ENCODE results near the gene KPNA1.
A peak's percentile ranks its signal among the peaks of the same experiment; 100 is the strongest.

Gene KPNA1

DNA sequence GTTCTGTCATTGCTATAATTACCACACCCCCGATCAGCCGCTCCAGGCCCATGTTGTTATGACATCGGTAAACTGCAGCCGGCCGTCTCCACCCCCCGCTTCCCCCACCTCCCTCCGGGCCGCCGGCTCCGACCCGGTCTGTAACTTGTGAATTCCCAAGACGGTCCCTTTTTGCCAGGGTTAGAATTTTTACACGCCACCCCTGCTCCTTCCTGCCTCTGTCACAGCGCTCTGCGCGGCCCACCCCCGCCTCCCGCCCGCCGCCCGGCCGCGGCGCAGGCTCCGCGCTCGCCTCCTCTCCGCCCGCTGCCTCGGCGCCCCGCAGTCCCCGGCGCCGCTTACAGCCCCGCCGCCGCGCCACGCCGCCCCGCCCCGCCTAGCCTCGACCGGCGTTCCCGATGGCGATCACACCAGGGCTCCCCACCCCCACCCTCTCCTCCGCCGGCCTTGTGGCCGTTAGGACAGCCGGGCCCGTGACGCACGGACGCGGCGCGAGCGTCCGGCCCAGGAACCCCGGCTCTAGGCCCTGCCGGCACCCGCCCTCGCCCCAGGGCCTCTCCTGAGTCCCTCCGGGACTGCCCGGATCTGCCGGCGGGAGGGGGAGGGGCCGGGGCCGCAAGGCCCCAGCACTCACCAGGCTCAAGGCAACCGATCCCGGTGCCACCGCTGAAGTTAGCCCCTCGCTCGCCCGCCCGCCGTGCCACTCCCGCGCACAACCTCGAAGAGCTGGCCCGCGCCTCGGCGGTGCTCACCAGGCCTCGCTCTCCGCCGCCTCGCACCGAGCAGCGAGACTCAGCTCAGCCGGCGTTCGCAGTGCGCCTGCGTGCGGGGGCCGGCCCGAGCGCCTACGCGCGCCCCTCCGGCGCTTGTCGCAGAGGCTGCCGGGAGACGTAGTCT lies at the start of gene KPNA1:
Gene KPNA1 (minus strand): TSS at position 817 of the 897 bp plus-strand sequence. CDS start 18,374 bp downstream, outside the sequence.
- peak in 55 of 56 donors; percentile 20 to 91 (median 76) for DNase-seq

DNA sequence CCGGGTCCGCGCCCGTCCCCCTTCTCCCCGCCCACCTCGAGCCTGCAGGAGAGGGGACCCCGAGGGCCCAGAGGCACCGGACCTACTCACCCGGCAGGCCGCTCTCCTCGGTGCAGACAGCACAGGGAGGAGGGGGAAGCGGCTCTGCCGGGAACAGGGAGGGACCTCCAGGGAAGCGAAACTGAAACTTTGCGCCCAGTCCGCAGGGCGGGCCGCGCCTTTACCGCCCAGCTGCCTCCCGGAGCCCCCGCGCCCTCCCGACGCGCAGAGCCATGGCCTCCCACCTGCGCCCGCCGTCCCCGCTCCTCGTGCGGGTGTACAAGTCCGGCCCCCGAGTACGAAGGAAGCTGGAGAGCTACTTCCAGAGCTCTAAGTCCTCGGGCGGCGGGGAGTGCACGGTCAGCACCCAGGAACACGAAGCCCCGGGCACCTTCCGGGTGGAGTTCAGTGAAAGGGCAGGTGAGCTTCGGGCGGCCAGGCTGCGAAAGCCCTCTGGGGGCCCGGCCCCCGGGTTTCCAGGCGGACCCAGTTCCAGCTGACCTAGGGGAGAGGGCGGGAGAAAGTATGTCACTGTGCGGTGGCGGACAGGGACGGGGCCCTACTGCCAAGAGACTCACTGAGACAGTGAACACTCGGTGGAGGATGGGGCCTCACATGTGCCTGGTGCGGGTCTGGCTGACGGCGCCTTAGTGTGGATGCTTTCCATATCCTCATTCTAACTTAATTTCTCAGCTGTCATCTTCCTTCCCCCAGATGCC lies 49.6 kb upstream of the KPNA1 start, which contains the start of the genes DTX3L and PARP9:
Gene DTX3L (plus strand): TSS at position 184 of the 758 bp plus-strand sequence. CDS start 89 bp downstream, at position 273.
Gene PARP9 (minus strand): TSS at position 146 of the 758 bp plus-strand sequence. CDS start 4,680 bp downstream, outside the sequence.
- peak in 51 of 56 donors; percentile 6 to 76 (median 48) for DNase-seq

DNA sequence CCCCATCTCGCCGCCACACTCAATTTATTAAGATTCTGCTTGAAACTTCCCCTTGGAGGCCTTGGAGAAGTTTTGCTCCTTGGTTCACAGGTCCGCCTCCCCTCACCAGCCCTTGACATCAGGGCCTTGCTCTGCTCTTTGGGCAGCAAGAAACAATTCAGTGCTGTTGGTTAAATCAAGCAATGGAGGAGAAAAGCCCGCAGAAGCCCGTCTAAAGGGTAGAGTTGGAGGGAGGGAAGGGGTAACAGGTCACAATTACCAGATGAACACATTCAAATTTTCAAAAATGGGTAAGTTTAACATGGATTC lies 48.9 kb upstream of the KPNA1 start:
- DNase-seq: peak in 3 of 56 donors; percentile 1 to 3 (median 3)

DNA sequence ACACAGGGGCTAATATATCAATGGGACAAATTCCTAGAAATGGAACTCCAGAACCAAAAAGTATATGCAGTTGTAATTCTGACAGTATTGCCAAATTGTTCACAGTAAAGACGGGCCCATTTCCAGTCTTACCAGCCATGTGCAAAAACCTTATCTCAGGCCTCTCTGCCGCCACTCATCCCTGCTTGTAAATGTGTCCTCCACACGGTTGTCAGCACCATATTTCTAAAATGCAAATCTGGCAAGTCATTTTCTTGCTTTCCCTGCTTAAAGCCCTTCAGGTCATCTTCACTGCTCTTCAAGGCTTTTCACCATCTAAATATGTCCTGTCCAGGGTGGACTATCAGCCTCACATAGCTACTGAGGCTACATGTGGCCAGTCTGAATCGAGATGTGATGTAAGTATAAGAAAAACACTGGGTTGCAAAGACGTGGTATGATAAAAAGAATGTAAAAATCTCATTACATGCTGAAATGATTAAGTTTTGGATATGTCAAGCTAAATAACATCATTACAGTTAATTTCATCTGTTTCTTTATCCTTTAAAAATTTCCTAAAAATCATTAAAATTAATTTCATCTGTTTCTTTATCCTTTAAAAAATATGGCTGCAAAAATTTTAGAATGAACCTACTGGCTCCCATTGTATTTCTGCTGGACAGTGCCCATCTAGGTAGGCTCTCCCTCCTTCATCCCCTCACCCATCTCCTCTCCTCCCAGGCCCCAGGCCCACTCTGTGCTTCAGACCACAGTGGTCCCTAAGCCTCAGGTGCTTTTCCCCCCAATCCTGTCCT lies 48.4 kb upstream of the KPNA1 start:
- no peak for DNase-seq

DNA sequence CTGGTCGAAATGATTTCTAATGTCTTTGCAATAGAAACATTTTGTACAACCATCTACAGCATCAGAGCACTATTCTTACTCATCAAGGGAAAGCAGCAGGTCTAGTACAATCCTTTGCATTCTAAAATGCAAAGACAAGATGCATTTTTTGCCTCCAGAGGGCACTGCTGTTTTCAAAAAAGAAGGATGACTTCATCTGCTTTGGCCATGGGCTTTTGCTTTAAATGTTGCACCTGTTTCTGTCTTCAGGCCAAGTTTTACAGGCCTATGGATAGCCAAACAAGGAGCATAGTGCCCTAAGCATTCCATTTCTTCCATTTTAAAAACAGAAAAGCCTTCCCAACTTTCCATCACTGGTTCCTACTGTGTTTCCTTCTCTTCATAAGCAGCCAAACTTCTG lies 45.9 kb upstream of the KPNA1 start:
- DNase-seq: peak in 4 of 56 donors; percentile 1 to 6 (median 4)

DNA sequence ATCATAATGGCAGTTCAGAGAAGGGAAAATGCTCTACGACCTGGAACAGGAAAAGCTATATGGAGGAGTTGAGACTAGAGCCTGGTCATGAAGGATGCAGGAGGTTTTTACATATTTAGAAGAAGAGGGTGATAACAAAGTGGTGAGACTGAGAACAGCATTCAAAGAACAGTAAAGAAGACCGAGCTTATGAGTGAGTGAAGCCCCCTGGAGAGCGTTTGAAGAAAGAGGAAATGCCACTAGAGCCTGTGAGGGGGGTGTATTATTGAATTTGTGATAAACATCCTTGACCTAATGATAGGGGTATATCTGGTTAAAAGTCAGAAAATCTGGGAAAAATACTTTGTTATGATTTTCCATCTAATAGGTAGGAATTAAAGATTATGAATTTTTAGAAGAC lies 45.2 kb upstream of the KPNA1 start:
- DNase-seq: no peak

DNA sequence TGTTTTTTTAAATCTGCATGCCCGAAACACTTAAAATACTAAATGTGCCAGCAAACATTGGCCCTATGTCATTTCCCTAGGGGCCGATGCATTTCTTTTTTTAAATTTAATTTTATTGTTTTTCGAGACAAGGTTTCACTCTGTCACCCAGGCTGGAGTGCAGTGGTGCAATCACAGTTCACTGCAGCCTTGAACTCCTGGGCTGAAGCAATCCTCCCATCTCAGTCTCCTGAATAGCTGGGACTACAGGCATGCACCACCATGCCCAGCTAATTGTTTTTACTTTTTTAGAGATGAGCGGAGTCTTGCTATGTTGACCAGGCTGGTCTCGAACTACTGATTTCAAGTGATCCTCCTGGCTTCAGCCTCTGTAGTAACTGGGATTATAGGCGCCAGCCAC lies 43.9 kb upstream of the KPNA1 start:
- DNase-seq: no peak

DNA sequence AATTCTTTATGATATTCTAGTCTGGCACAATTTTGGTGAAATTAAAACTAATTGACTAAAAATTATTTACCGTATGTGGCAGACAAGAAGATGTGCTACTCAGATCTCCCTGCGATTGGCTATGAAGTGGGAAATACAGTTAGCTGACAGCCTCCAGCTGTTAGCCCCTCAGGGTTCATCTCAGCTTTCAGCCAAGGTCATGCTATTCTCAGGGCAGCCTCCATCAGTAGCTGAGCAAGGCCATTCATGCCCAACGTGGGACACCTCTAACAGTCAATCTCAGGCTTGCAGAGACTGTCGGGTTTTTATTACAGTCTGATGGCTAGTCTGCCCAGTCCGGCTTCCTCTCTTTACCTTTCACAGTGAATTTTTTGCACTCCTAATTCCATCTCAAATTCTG lies 42.6 kb upstream of the KPNA1 start:
- DNase-seq: no peak

DNA sequence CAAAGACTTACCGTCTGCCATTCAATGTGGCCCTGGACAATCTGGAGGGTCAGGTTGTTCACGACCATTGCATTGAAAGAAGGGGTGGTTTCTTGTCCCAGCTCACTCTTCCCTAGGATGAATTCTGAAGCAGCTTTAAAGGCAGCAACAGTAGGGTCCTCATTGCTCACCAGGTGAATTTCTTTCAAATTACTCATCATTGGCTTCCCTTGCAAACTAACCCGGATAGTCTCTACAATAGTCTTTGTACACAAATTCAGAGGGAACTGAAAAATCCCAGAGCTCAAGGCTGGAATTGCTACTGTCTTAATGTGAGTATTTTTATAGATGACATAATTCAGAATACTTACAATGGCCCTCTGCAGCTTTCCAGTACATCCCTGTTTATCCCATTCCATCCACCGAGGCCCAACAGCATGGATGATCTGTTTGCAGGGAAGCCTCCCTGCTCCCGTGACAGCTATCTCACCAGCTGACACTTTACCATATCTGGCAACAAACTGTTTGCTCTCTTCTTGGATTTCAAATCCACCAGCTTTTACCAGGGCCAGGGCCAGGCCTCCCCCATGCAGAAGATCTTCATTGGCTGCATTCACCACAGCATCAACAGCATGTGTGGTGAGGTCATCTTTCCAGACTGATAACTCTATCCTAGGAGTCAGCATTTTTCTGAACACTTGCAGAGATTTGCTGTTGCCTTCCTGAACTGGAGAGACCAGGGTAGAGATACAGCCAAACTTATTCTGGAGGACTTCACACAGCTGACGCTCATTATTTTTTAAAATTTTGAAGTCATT lies 40.7 kb upstream of the KPNA1 start:
- DNase-seq: no peak

DNA sequence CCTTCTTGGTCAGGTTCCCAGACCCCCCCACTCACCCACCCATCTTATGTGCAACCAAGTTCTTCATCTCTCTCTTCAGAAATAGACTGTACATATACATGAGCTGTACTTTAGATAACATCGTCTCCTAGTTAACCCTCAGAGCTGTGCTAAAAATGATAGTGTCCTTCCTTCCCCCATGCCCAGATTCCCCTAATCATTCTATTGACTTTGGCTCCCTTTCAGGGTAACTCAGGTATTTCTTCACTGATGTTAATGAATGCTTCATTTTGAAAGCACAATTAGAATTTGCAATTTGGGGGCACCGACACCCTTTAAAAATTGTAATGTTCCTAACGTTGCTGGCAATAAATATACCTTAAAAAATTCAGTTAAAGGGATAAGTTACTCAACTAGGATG lies 38.4 kb upstream of the KPNA1 start:
- DNase-seq: no peak

DNA sequence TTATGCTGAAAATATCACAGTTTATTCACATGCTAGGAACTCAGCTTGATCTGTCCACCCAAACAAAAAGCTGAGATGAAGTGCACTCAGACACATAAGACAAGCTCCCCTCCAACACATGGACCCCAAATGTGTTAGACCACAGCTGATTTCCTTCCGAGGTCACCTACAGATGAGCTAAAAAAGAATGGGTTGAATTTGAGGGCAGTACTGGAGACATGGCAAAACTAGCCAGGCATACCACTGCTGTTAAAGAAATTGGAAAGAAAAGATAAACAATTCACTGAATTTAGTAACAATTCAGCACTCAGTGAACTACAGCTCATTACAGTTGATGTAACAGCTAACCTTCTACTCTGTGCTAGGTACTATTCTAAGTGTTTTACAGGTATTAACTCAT lies 33.9 kb upstream of the KPNA1 start:
- no peak for DNase-seq

DNA sequence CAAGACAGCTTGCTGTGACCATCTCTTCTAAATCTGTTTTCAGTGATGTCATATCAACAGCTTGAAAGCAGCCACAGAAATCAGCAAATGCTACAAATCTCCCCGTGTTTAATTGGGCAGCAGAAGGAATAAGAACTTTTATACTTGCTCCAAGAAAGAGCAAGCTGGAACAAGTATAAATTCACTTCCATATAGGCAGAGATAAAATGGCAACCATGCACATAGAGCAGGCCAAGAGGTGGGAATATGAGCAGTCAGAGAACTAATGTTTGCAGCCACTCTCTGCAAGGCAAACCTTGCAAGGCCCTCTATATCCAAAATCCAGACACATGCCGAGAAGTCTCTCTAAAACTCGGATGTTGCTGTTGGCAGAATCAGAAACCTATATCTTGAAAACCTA lies 33.3 kb upstream of the KPNA1 start:
- DNase-seq: no peak

DNA sequence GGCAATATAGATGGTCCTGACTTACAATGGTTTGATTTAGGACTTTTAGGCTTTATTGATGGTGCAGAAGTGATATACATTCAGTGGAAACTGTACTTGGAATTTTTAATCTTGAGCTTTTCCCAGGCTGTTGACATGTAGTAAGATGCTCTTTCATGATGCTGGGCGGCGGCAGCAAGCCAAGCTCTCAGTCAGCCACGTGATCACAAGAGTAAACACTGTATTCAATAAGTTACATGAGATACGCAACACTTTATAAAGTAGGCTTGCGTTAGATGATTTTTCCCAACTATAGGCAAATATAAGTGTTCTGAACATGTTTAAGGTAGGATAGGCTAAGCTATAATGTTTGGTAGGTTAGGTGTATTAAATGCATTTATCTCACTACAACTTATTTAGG lies 31.4 kb upstream of the KPNA1 start:
- DNase-seq: no peak

DNA sequence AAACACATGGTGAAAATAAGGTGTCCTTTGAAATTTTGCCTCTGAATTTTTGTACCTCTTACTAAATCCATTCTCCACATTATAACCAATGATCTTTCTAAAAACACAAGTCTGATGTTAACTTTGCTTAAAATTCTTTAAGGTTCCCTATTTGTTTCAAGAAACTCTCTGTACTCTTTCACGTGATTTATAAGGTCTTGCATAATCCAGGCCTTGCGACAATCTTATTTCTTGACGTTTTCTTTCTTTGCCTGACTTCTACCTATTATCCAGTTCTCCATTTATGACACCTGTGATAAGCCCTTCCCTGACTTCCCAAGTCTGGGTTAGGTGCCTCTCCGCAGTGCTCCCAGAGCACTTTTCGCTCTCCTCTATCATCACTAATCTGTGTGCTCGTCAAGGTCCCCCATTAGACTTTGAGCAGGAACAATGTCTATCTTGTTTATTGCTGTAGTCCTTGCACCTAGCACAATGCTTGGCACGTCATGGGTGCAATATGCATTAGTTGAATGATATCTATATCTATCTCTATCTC lies 24.3 kb upstream of the KPNA1 start:
- no peak for DNase-seq

DNA sequence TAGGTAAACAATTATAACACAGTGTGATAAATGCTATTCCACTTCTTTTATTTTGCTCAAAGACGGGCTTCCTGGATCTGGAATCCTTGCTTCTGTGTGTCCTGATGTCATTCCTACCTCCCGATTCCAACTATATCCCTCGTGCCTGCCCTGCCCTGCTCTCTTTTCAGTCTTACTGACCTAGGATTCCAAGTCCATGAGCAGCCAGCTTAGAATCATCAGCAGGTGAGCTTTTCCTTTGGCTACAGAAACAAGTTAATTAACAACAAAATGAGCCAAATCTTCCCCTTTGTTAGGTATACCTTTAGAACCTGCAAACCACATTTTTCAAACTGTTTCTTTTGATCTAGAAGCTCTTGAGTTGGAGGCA lies 21.9 kb upstream of the KPNA1 start:
- no peak for DNase-seq

DNA sequence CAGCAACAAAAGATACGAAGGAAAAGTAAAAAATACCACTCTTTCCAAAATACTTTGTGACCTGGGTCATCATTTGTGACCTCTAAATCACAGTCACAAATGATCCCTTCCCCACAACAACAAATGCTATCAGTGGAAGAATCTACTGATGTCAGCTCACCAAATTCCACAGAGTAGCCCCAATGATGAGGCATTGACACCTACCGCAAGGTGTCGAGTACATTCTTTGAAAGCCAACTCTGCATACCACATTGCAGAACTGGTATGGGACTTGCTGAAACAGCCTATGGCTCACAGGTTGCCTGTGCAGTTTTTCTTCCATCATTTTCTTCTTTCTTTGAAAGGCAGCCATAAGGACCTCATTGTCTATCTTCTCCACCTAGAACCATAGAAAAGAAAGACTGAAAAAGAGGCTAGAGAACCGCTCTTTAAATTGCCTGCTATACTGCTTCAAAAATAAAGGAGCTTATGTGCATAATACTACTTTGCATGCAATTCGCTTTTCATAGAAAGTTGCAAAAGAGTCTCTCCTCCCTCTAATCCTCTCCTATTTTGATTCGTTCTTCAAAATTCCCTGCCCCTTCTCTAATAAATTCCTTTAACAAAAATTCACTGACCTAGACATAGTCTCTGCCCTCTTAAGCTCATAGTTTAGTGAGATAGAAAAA lies 21.4 kb upstream of the KPNA1 start:
- no peak for DNase-seq

DNA sequence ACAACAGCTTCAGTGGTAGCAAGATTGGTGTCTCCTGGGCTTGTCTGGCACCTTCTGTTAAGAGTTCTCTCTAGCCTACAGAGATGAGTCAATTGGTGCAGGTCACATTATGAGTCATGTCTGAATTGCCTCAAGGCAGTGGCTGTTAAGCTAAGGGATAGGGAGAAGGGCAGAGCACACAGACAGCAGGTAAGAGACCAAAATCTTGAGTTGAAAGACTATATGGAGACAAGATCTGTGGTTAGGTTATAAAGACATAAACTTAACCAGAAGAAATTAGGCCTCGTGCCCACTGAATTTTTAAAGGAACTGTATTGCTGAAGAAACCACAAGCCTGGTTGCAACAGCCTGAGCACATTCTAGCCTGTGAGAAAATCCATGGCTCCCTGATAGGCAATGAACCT lies 19.2 kb upstream of the KPNA1 start:
- DNase-seq: no peak

DNA sequence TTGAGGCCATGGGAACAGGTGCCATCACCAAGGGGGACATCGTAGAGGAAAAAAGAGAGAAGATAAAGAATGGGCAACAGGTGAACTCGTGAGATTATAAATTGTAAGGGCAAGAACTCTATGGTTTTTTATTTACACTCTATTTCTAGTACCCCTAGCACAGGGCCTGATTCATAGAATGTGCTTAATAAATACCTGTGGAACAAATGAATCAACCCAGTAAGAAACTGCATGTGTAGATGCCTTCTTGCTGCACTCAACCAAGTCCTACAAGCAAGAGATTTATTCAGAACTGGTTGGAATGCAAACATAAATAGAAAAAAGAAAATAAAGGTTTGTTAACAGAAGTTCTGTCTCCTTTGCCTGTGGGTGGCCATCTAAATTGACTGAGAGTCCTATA lies 18.7 kb upstream of the KPNA1 start:
- DNase-seq: no peak

DNA sequence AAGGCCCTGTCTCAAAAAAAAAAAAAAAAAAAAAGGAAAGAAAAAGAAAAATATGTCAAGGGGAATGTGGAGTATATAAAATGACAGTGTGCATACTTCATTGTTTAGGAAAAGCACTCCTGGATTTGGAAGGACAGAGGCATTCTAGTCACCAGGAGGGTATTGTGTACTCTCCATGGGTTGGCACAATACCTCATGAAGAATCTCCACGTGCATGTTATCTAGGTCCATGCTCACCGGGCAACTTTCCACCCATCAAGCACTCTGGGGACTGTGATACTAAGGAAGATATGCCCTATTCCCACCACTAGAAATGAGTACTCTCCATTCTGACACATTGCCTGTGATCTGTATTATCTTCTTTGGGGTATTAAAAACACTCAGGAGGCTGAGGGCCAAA lies 15.4 kb upstream of the KPNA1 start:
- no peak for DNase-seq

DNA sequence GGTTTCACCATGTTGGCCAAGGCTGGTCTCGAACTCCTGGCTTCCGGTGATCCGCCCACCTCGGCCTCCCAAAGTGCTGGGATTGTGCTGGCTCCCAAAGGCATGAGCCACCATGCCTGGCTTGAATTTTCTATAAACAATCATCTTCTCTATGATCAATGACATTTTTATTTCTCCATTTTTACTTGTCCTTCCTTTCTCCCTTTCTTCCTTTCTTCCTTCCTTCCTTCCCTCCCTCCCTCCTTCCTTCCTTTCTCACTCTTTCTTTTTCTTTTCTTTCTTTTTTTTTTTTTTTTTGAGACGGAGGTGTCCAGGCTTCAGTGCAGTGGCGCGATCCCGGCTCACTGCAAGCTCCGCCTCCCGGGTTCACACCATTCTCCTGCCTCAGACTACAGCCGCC lies 8.6 kb upstream of the KPNA1 start:
- no peak for DNase-seq
